ENCODE data around the gene PLEKHA1.

DNA sequence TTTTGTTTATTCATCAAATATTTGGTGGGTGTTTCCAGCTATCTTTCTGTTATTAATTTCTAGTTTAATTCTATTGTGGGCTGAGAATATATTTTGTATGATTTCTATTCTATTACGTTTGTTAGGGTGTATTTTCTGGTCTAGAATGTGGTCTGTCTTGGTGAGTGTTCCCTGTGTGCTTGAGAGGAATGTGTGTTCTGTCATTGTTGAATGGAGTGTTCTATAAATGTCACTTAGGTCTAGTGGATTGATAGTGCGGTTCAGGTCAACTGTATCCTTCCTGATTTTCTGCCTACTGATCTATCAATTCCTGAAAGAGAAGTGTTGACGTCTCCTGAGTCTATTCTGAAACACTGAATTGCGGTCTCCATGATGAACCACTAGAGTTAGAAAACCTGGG, 95.3 kb downstream of the PLEKHA1 start:
- TF ChIP-seq, protein P1, sequence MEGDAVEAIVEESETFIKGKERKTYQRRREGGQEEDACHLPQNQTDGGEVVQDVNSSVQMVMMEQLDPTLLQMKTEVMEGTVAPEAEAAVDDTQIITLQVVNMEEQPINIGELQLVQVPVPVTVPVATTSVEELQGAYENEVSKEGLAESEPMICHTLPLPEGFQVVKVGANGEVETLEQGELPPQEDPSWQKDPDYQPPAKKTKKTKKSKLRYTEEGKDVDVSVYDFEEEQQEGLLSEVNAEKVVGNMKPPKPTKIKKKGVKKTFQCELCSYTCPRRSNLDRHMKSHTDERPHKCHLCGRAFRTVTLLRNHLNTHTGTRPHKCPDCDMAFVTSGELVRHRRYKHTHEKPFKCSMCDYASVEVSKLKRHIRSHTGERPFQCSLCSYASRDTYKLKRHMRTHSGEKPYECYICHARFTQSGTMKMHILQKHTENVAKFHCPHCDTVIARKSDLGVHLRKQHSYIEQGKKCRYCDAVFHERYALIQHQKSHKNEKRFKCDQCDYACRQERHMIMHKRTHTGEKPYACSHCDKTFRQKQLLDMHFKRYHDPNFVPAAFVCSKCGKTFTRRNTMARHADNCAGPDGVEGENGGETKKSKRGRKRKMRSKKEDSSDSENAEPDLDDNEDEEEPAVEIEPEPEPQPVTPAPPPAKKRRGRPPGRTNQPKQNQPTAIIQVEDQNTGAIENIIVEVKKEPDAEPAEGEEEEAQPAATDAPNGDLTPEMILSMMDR (IDR thresholded peaks at IDR 0.05; ENCODE audit: borderline replicate concordance, extremely low read depth, low read length, poor library complexity, severe bottlenecking): no peak
- no peak for TF ChIP-seq EZH2 (IDR thresholded peaks at IDR 0.05; ENCODE audit: borderline replicate concordance, low read depth, low read length, severe bottlenecking)

Measured in DND-41 (cell line).